ENCODE results near the gene TMEM63C. TPM values are rescaled to one million over a fixed set of nuclear protein-coding genes. Genes with fewer than 3 reads are reported as not detected.

Gene TMEM63C
- total RNA-seq, 4 donors from 2014 or later, result 12.3 to 32.8 (median 19.9) TPM

- no peaks in the 10 kb centered on the region for H3K9me3 ChIP-seq
- no peak overlapping the region for H3K4me3 ChIP-seq
- TF ChIP-seq POLR2A (IDR thresholded peaks at IDR 0.05) (no peak), EP300 (IDR thresholded peaks at IDR 0.05) (no peak)
- TF ChIP-seq, protein P1, sequence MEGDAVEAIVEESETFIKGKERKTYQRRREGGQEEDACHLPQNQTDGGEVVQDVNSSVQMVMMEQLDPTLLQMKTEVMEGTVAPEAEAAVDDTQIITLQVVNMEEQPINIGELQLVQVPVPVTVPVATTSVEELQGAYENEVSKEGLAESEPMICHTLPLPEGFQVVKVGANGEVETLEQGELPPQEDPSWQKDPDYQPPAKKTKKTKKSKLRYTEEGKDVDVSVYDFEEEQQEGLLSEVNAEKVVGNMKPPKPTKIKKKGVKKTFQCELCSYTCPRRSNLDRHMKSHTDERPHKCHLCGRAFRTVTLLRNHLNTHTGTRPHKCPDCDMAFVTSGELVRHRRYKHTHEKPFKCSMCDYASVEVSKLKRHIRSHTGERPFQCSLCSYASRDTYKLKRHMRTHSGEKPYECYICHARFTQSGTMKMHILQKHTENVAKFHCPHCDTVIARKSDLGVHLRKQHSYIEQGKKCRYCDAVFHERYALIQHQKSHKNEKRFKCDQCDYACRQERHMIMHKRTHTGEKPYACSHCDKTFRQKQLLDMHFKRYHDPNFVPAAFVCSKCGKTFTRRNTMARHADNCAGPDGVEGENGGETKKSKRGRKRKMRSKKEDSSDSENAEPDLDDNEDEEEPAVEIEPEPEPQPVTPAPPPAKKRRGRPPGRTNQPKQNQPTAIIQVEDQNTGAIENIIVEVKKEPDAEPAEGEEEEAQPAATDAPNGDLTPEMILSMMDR (IDR thresholded peaks at IDR 0.05), result no peak
- H3K27me3 ChIP-seq, result peaks cover 11% of the 10 kb centered on the region
- no peaks in the 10 kb centered on the region for H3K36me3 ChIP-seq
- 27% methylated on average over 5 of the region's 5 CpGs for WGBS
- H3K4me1 ChIP-seq, result no peaks in the 10 kb centered on the region
- no peak for DNase-seq (ENCODE audit: low spot score in 2 of 2)
- H3K27ac ChIP-seq, result no peak overlapping the region
Measured at GRCh38 chr14:77208979-77209318, 27.4 kb downstream of the TMEM63C start.

DNA sequence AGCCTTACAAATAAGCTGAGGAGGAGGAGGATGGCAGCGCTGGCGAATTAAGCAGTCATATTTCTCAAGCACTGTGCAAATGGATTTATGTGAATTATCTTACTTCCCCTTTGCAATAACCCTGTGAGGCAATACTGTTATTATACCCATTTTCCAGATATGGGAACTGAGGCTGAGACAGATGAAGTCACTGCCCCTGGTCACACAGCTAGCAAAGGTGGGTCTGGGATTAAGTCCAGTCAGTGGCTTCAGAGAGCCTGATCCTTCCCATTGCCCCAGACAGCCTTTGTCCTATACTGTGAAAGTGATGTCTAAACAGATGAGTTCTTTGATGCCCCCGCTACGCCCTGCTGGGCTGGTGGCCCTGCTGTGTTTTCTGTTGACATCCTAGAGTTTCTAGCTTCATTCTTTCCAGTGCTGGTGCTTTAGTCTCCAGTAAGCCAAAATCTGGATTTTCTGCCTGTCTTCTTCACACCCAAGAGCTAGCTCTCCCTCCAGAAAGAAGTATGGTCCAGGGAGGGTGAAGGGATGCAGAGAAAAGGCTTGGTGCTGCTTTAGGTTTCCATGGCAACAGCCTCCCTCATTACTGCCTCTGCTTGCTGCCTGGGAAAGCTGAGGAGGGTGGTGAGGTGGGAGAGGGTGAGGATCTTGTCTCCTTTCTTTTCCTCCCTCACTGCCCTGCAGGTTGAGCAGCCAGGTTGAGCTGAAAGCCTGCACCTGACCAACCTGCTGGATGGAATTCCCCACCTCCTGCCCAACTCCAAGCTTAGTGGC is 30.7 kb downstream of the TMEM63C start:
- peaks cover 32% of the 10 kb centered on the region for H3K27me3 ChIP-seq
- 91% methylated on average over 4 of the region's 4 CpGs for WGBS
- H3K36me3 ChIP-seq, result no peaks in the 10 kb centered on the region
- no peak overlapping the region for H3K4me3 ChIP-seq
- TF ChIP-seq, protein P1 (IDR thresholded peaks at IDR 0.05), result no peak
- TF ChIP-seq EP300 (IDR thresholded peaks at IDR 0.05), result no peak
- TF ChIP-seq POLR2A (IDR thresholded peaks at IDR 0.05), result no peak
- no peak for TF ChIP-seq POLR2AphosphoS5 (IDR thresholded peaks at IDR 0.05)
- H3K9me3 ChIP-seq, result no peaks in the 10 kb centered on the region
- no peak overlapping the region for H3K27ac ChIP-seq
- H3K4me1 ChIP-seq, result no peaks in the 10 kb centered on the region
- no peak for DNase-seq (ENCODE audit: low spot score in 2 of 2)

GRCh38 chr14:77212943-77213678 is 31.5 kb downstream of the TMEM63C start:
- no peaks in the 10 kb centered on the region for H3K4me1 ChIP-seq
- 13% methylated on average over 17 of the region's 17 CpGs for WGBS
- no peak overlapping the region for H3K27ac ChIP-seq
- H3K27me3 ChIP-seq, result peaks cover 35% of the 10 kb centered on the region
- DNase-seq (ENCODE audit: low spot score in 2 of 2), result no peak
- no peaks in the 10 kb centered on the region for H3K9me3 ChIP-seq
- H3K4me3 ChIP-seq, result no peak overlapping the region
- TF ChIP-seq, protein P1 (IDR thresholded peaks at IDR 0.05), result peak in 1 of 2 donors; percentile 76
- TF ChIP-seq POLR2AphosphoS5 (IDR thresholded peaks at IDR 0.05), result no peak
- no peaks in the 10 kb centered on the region for H3K36me3 ChIP-seq

DNA sequence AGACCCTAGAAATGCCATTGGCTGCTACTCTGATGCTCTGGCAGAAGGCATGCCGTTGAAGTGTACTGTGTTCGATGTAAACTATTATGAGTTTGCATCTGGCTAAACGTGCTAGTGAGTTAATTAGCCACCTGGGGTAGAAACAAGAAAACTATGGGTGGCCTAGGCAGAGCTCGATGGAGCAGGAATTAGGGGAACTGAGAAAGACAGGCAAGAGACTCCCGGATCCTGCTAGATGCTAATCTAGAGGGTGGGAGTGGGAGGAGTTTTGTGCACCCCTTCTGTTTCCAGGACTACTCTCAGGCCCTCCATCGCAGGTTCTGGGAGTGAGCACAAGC is 32.0 kb downstream of the TMEM63C start:
- Histone ChIP-seq H3K4me1 (no peaks in the 10 kb centered on the region), H3K36me3 (no peaks in the 10 kb centered on the region), H3K4me3 (no peak overlapping the region), H3K27ac (no peak overlapping the region), H3K9me3 (no peaks in the 10 kb centered on the region), H3K27me3 (peaks cover 35% of the 10 kb centered on the region)
- no peak for DNase-seq (ENCODE audit: low spot score in 2 of 2)
- 28% methylated on average over 6 of the region's 6 CpGs for WGBS
- TF ChIP-seq EP300 (IDR thresholded peaks at IDR 0.05), result no peak
- TF ChIP-seq POLR2A (IDR thresholded peaks at IDR 0.05), result no peak
- TF ChIP-seq POLR2AphosphoS5 (IDR thresholded peaks at IDR 0.05), result no peak
- TF ChIP-seq, protein P1 (IDR thresholded peaks at IDR 0.05), result no peak

GRCh38 chr14:77214216-77214615 is 32.6 kb downstream of the TMEM63C start:
- 88% methylated on average over 7 of the region's 7 CpGs for WGBS
- Histone ChIP-seq H3K4me1 (no peaks in the 10 kb centered on the region), H3K27ac (no peak overlapping the region), H3K9me3 (no peaks in the 10 kb centered on the region), H3K4me3 (no peak overlapping the region), H3K36me3 (no peaks in the 10 kb centered on the region), H3K27me3 (peaks cover 40% of the 10 kb centered on the region)
- TF ChIP-seq, protein P1 (IDR thresholded peaks at IDR 0.05), result no peak
- TF ChIP-seq POLR2AphosphoS5 (IDR thresholded peaks at IDR 0.05) (no peak), POLR2A (IDR thresholded peaks at IDR 0.05) (no peak), EP300 (IDR thresholded peaks at IDR 0.05) (no peak)
- DNase-seq (ENCODE audit: low spot score in 2 of 2), result no peak
